A673 (cell line): Measurements from ENCODE around the gene POLD2. TPM values are rescaled to one million over a fixed set of nuclear protein-coding genes. Genes with fewer than 3 reads are reported as not detected.
A peak's percentile ranks its signal among the peaks of the same experiment; 100 is the strongest.

Experiments used
- BruUV-seq: library from RNA; stranded (reverse); fragments of 400-500 nt; replicated peaks from 2 replicates; lab custom pipeline; 2021; lab: Mats Ljungman, UMichigan
- CTCF ChIA-PET: fragments of 300-600 bp; sonication (Branson Sonifier 250); formaldehyde crosslinking; loops from one replicate; lab custom pipeline; 2022; ENCODE audit warnings: antibody characterized with exemption; lab: Charles Lee
- POLR2A ChIA-PET: fragments of 300-600 bp; sonication (Branson Sonifier 250); formaldehyde crosslinking; loops from one replicate; lab custom pipeline; 2022; ENCODE audit warnings: antibody characterized with exemption; ENCODE audit not compliant: low non-redundant PET; lab: Charles Lee
- DNase-seq: peaks from one replicate; pipeline ENCODE4 v3.0.0-alpha.2; 2015; ENCODE audit warnings: low spot score
- H3K27ac ChIP-seq: fragments of 200-600 bp; sonication (generic); 2 replicates; pipeline ENCODE4 v1.5.1; 2016; ENCODE audit warnings: mixed run types, low read depth, mild to moderate bottlenecking, mixed read lengths, antibody characterized with exemption, low read length; ENCODE audit not compliant: poor library complexity, severe bottlenecking
- H3K27me3 ChIP-seq: fragments of 200-600 bp; sonication (generic); replicated peaks from 2 replicates; pipeline ENCODE4 v1.6.1; 2017; ENCODE audit warnings: mixed run types, low read depth, mild to moderate bottlenecking, mixed read lengths, antibody characterized with exemption, low read length; ENCODE audit not compliant: insufficient read depth, poor library complexity
- H3K36me3 ChIP-seq: fragments of 200-600 bp; sonication (generic); 2 replicates; pipeline ENCODE4 v1.6.1; 2016; ENCODE audit warnings: mixed run types, mild to moderate bottlenecking, mixed read lengths, antibody characterized with exemption, low read length; ENCODE audit not compliant: insufficient read depth, poor library complexity, severe bottlenecking
- H3K4me1 ChIP-seq: fragments of 200-600 bp; sonication (generic); 2 replicates; pipeline ENCODE4 v1.6.1; 2017; ENCODE audit warnings: mixed run types, mild to moderate bottlenecking, mixed read lengths, antibody characterized with exemption, low read length; ENCODE audit not compliant: insufficient read depth, poor library complexity, severe bottlenecking
- H3K4me3 ChIP-seq: fragments of 200-600 bp; sonication (generic); 2 replicates; pipeline ENCODE4 v1.5.1; 2016; ENCODE audit warnings: low read depth, mixed run types, mild to moderate bottlenecking, mixed read lengths, low read length; ENCODE audit not compliant: poor library complexity, severe bottlenecking
- H3K9me3 ChIP-seq: fragments of 200-600 bp; sonication (generic); 2 replicates; pipeline ENCODE4 v1.6.1; 2016; ENCODE audit warnings: mixed run types, low read depth, mild to moderate bottlenecking, mixed read lengths, antibody characterized with exemption, low read length; ENCODE audit not compliant: poor library complexity, severe bottlenecking
- EZH2 ChIP-seq: fragments of 200-600 bp; sonication (generic); IDR thresholded peaks from 2 replicates; pipeline ENCODE4 v1.6.1; 2017; ENCODE audit warnings: borderline replicate concordance, low read depth, mild to moderate bottlenecking, mixed read lengths, antibody characterized with exemption, low read length; ENCODE audit not compliant: poor library complexity, severe bottlenecking
- intact Hi-C: fragments of 100-400 bp; cut with micrococcal nuclease; formaldehyde crosslinking; loops from one replicate; pipeline ENCODE4 v1.10.0; 2022; ENCODE audit not compliant: unreplicated experiment
- total RNA-seq: library from RNA; stranded (reverse); gene quantifications from 2 replicates; pipeline ENCODE4 v1.2.3, GENCODE V29; 2021
- TF ChIP-seq, protein P1 (sequence below): fragments of 300-800, 200-600 bp; sonication (generic); conservative IDR thresholded peaks from 2 replicates; pipeline ENCODE4 v1.5.1; 2017; ENCODE audit warnings: low read depth, mild to moderate bottlenecking, antibody characterized with exemption, low read length, moderate library complexity, mixed read lengths

Gene POLD2
- total RNA-seq, 1 experiment from 2014 or later, result 252 TPM

DNA sequence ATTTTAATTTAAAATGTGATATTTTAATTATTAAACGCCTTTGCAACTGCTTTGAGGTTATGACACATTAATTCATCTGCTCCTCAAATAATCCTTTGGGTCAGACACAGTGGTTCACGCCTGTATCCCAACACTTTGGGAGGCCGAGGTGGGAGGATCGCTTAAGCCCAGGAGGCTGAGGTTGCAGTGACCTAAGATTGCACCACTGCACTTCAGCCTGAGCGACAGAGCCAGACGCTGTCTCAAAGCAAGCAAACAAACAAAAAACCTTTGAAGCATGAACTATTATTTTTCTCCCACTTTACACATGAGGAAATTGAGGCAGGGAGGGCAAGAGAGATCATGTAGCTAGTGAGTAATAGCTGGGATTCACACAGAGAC is 1.5 kb upstream of the POLD2 start:
- Histone ChIP-seq H3K9me3 (no peaks in the 10 kb centered on the region), H3K4me1 (peaks cover 13% of the 10 kb centered on the region), H3K27me3 (no peaks in the 10 kb centered on the region), H3K27ac (no peak overlapping the region), H3K4me3 (no peak overlapping the region), H3K36me3 (peaks cover 23% of the 10 kb centered on the region)
- POLR2A ChIA-PET, result no interaction called here
- TF ChIP-seq EZH2, result no peak
- TF ChIP-seq, protein P1, sequence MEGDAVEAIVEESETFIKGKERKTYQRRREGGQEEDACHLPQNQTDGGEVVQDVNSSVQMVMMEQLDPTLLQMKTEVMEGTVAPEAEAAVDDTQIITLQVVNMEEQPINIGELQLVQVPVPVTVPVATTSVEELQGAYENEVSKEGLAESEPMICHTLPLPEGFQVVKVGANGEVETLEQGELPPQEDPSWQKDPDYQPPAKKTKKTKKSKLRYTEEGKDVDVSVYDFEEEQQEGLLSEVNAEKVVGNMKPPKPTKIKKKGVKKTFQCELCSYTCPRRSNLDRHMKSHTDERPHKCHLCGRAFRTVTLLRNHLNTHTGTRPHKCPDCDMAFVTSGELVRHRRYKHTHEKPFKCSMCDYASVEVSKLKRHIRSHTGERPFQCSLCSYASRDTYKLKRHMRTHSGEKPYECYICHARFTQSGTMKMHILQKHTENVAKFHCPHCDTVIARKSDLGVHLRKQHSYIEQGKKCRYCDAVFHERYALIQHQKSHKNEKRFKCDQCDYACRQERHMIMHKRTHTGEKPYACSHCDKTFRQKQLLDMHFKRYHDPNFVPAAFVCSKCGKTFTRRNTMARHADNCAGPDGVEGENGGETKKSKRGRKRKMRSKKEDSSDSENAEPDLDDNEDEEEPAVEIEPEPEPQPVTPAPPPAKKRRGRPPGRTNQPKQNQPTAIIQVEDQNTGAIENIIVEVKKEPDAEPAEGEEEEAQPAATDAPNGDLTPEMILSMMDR, result no peak
- intact Hi-C loops, result loop anchor here (5.0 kb wide), 1 partner anchor 77 kb away; the partner anchor contains the start of gene YKT6
- CTCF ChIA-PET, result no interaction called here
- DNase-seq, result no peak
- no TSS peak for BruUV-seq

DNA sequence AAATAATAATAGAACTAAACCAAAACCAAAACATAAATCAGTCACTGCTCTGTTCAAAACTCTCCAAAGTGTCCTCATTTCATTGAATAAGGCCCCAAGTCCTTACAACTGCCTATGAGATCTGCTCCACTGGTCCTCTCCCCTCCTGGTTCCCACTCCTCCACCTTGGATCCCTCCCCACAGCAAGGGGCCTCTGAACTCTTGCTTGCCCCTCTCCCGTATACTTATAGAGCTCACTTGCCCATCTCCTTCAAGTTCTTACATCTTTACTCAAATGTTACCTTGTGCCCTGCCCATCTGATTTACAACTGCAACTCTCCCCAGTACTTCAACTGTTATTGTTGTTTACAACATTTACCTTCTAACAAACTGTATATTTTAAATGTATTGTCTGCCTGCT is 819 bp downstream of the POLD2 start:
- no peaks in the 10 kb centered on the region for H3K27me3 ChIP-seq
- H3K9me3 ChIP-seq, result no peaks in the 10 kb centered on the region
- intact Hi-C loops, result loop anchor here (5.0 kb wide), 1 partner anchor 80 kb away; the partner anchor contains the start of gene YKT6
- ChIA-PET CTCF (no interaction called here), POLR2A (interaction anchor here (0.6 kb wide), 2 partner anchors 13 to 90 kb away, joined by 3 to 4 read pairs; no protein-coding TSS in a partner anchor)
- peak overlapping the region; percentile 62 for H3K4me3 ChIP-seq
- peaks cover 39% of the 10 kb centered on the region for H3K36me3 ChIP-seq
- H3K27ac ChIP-seq, result peak overlapping the region; percentile 83
- TF ChIP-seq EZH2, result no peak
- TF ChIP-seq, protein P1, result no peak
- BruUV-seq, result no TSS peak
- DNase-seq, result no peak
- peaks cover 13% of the 10 kb centered on the region for H3K4me1 ChIP-seq

DNA sequence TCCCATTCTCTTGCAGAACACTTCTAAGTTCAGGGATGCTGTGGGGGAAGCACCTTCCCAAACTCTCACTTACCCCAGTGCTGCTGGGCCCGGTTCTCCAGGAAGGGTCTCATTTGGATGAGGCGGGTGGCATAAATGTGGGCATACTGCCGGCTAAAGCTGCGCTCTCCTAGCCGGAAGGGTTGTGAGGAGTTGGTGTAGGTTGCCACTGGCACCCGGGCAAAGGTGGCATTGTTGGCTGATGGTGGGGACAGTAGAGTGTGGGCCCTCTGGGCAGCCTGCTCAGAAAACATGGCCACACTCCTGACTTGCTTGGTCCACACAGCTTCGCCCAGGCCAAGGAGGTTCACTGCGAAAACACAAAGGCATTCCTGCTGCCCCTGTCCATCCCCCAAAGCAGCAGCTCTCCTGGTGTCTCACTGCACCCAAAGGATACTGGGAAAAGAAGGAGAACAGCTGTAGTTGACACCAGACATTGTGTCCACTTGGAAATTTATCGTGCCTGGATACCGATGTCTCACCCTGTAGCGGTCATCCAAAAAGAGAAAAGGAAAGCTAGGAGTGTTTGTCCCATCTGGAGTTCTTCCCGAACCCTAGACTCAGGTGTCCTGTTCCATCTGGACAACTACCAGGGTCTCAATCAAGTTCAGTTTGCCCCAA is 1.5 kb downstream of the POLD2 start:
- ChIA-PET POLR2A (interaction anchor here (0.6 kb wide), 1 partner anchor 13 kb away, joined by 4 read pairs; no protein-coding TSS in a partner anchor), CTCF (no interaction called here)

More for the DNA sequence above, 1.5 kb downstream of the POLD2 start:
- Histone ChIP-seq H3K27ac (peak overlapping the region; percentile 83), H3K4me3 (peak overlapping the region; percentile 62), H3K4me1 (peaks cover 13% of the 10 kb centered on the region), H3K27me3 (no peaks in the 10 kb centered on the region), H3K9me3 (no peaks in the 10 kb centered on the region), H3K36me3 (peaks cover 45% of the 10 kb centered on the region)
- TF ChIP-seq, protein P1, result no peak
- no peak for TF ChIP-seq EZH2
- intact Hi-C loops, result loop anchor here (5.0 kb wide), 1 partner anchor 80 kb away; the partner anchor contains the start of gene YKT6
- no TSS peak for BruUV-seq
- no peak for DNase-seq
